Coronary artery (tissue), 2 donors: Measurements from ENCODE around the gene MYL12B.

Experiments
- DNase-seq: peaks from one replicate; pipeline ENCODE4 v3.0.0-alpha.2; 2017; ENCODE audit warnings: low spot score
- H3K27ac ChIP-seq, 2 donors: fragments of 200-600 bp; sonication (generic); one replicate each; pipeline ENCODE4 v1.5.1; 2016 to 2019
- H3K4me3 ChIP-seq: fragments of 200-600 bp; sonication (generic); 2 replicates; pipeline ENCODE4 v1.5.1; 2016; ENCODE audit warnings: mild to moderate bottlenecking, moderate library complexity
- TF ChIP-seq, protein P1 (sequence below): fragments of 200-600 bp; sonication (generic); IDR thresholded peaks from one replicate; pipeline ENCODE4 v1.5.1; 2019; ENCODE audit warnings: antibody characterized with exemption

Gene MYL12B

DNA sequence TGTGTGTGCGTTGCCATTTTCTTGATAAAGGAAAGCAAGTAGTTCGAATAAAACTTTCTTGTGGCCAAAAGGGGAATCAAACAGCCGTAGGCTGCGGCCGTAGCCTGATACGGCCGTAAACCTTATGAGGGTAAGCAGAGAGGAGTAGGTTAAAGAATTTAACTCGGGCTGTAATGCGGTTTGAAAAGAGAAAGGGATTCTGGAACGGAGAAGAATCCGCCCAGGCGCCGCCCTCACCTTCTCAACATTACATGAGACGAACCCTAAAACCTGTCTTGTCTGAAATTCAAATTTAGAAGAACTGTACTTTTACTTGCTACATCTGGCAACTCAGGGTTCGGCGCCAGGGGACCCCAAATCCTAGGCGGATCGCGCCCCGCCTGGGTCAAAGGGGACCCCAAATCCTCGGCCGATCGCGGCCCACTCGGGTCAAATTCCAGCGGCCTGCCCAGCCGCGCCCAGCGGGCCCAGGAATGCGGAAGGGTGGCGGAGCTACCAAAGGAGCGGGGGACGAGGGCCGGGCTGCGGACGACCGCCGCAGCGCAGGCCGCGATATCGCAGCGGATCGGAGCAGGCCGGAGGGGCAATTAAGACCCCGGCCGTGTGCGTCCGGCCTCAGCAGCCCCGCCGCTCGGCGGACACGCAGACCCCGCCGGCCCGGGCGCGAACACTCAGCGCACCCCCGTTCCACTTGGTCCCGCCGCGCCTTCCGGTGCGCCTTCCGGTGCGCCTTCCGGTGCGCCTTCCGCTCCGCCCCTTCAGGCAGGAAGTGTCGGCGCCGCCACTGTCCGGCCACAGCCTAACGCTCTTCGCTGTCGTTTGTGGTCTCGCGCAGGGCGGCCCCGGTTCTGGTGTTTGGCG is at the start of gene MYL12B:
Gene MYL12B (plus strand): TSS at position 761 of the 861 bp plus-strand sequence. CDS start 10,766 bp downstream, outside the sequence.
- peak within 1 kb of the TSS; percentile 98 for H3K4me3 ChIP-seq
- TF ChIP-seq, protein P1, sequence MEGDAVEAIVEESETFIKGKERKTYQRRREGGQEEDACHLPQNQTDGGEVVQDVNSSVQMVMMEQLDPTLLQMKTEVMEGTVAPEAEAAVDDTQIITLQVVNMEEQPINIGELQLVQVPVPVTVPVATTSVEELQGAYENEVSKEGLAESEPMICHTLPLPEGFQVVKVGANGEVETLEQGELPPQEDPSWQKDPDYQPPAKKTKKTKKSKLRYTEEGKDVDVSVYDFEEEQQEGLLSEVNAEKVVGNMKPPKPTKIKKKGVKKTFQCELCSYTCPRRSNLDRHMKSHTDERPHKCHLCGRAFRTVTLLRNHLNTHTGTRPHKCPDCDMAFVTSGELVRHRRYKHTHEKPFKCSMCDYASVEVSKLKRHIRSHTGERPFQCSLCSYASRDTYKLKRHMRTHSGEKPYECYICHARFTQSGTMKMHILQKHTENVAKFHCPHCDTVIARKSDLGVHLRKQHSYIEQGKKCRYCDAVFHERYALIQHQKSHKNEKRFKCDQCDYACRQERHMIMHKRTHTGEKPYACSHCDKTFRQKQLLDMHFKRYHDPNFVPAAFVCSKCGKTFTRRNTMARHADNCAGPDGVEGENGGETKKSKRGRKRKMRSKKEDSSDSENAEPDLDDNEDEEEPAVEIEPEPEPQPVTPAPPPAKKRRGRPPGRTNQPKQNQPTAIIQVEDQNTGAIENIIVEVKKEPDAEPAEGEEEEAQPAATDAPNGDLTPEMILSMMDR: no peak
- H3K27ac ChIP-seq: peak within 1 kb of the TSS; percentile 94 to 99
- peak; percentile 90 for DNase-seq

DNA sequence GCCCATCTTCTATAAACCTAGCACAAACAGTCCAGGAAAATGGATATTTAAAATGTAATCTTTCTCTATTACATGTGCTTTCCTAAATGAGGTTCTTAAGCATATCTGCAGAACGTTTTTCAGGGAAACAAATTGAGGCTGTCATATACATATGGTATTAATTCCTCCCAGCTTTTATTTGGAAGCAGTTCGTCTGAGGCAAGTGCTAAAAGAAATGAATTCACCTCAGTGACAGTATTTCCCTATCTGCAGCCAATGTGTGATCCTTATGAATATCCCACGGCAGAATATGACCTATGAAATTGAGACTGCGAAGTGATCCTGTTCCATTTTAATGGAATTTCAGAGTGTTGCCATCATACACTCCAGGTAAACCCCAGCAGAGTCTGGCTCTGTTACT is 49.3 kb upstream of the MYL12B start:
- TF ChIP-seq, protein P1: no peak
- H3K27ac ChIP-seq: peak overlapping the region in 1 of 2 donors; percentile 31
- H3K4me3 ChIP-seq: no peak overlapping the region
- DNase-seq: no peak

DNA sequence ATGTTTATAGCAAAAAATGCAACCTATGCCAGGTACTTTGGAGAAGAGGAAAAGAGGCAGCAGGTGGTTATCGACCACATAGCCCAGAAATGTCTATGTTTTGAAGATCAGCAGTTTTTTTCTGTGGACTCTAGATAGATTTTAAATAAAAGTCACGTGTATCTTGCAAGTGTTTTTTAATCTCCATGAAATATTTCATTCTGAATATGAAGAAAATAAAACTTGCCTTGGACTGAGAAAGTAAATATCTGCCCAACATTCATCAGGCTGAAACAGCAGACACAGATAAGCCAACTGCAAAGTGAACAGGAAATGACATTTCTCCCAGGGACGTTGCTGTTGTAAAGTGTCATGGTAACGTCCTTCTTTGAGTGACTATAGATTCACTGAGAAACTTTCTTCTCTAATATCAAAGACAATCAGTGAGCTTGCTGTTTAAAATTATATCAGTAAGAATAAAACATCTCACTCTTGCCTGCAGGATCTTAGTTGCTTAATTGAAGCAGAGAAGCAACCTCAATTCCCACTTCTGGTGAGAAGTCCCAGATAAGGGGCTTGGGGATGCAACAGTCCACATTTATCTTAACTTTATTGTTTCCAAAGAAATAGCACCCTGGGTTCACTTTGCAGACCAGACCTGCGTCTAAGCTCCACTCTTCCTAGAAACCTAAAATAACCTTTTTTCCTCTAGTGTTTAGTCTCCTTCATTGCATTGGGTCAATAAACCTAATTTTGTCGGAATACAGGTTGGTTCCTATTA is 48.5 kb upstream of the MYL12B start:
- H3K4me3 ChIP-seq: no peak overlapping the region
- DNase-seq: no peak
- H3K27ac ChIP-seq: peak overlapping the region in 1 of 2 donors; percentile 36
- TF ChIP-seq, protein P1: no peak

DNA sequence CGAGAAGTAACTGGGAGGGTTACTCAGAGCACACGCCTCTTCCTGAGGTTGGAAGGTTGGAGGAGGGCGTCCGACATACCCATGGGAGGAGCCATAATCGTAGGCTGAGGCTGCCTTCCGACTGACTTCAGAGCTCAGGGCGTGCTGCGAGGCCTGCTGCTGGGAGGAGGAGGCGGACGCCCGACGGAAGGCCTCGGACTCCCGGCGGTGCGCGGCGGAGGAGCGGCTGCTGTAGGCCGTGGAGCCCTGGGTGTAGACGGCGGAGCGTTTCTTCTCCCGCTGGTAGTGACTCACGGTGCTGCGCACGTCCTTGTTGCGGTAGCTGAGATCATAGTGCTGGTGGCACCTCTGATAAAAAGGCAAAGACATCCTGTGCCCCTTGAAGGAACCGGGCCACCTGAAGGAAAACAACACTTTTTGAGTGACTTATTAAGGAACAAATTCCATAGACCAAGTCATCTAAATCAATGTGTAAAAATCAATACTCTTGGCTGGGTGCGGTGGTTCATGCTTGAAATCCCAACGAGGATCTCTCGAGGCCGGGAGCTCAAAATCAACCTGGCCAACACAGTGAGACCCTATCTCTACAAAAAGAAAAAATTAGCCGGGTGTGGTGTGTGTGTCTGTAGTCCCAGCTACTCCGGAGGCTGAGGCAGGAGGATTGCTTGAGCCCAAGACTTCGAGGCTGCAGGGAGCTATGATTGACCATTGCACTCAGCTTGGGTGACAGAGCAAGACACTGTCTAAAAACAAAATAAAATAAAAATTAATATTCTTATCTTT is 46.9 kb upstream of the MYL12B start:
- TF ChIP-seq, protein P1: no peak
- no peak overlapping the region for H3K27ac ChIP-seq
- DNase-seq: no peak
- no peak overlapping the region for H3K4me3 ChIP-seq

DNA sequence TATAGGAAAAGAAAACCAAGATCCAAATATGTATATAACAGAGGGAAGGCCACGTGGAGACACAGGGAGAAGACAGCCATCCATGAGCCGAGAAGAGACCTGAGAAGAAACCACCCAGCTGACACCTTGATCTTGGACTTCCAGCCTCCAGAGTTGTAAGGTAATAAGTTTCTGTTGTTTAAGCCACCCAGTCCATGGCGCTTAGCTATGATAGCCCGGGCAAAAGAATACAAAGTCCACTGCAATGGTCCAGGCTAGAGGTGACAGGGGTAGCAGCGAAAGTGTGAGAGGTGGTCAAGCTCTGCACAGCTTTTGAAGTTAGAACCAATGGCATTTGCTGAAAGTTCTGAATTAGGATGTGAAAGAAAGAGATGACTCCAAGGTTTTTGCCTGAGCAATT is 44.9 kb upstream of the MYL12B start:
- TF ChIP-seq, protein P1: no peak
- H3K4me3 ChIP-seq: no peak overlapping the region
- no peak for DNase-seq
- peak overlapping the region in 1 of 2 donors; percentile 6 for H3K27ac ChIP-seq

DNA sequence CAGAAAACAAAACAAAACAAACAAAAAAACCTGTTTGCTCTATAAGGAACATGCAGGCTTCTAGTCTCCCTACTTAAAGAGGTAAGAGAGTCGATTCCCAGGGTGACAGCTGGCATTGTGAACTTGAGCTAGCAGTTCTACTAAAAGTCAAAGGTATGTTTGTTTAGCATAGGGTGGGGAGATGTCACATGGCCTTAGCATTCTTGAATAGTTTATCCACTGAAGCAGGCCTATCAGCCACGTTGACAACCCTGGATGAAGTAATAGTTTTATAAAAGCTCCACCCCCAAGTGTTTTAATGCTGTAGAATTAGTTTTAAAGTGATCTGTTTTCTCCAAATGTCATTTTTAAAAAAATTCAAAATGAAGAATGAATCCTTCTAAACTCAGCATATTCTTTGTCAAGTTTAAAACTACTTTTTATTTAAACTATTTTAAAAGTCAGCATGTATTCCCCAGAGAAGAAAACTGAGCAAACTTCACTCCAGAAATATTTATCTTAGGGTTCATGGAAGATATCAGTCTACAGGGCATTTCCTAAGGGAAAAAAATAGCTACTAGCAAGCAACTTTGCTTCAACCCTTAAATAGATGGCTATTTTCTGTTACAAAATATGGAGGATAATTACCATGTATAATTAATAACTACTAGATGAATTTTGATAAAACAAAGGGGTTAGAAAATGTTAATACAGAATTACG is 43.8 kb upstream of the MYL12B start:
- Histone ChIP-seq H3K4me3 (peak overlapping the region; percentile 69), H3K27ac (peak overlapping the region; percentile 71 to 82)
- DNase-seq: no peak

More for the DNA sequence above, 43.8 kb upstream of the MYL12B start:
- TF ChIP-seq, protein P1: no peak
